Hematopoietic multipotent progenitor cell treated with erythropoietin and hydrocortisone succinate and interleukin-3 and kit ligand, for 8 days (in vitro differentiated cells): ENCODE results near the gene CACNA1D.
A peak's percentile ranks its signal among the peaks of the same experiment; 100 is the strongest.

Experiments
- DNase-seq: peaks from one replicate; pipeline ENCODE4 v3.0.0-alpha.2; 2015

CACNA1D gene

GRCh38 chr3:53495520-53496391 is 1.3 kb downstream of the CACNA1D start:
- no peak for DNase-seq

GRCh38 chr3:53496392-53496670 is 1.9 kb downstream of the CACNA1D start:
- no peak for DNase-seq

GRCh38 chr3:53496984-53497383 is 2.6 kb downstream of the CACNA1D start:
- DNase-seq: no peak

- no peak for DNase-seq
Measured at GRCh38 chr3:53498806-53499641, 4.6 kb downstream of the CACNA1D start.

- no peak for DNase-seq
Measured at GRCh38 chr3:53500165-53500777, 5.9 kb downstream of the CACNA1D start.

GRCh38 chr3:53501178-53501577 is 6.8 kb downstream of the CACNA1D start:
- DNase-seq: no peak

GRCh38 chr3:53502737-53503136 is 8.3 kb downstream of the CACNA1D start:
- DNase-seq: no peak

GRCh38 chr3:53503195-53503594 is 8.8 kb downstream of the CACNA1D start:
- no peak for DNase-seq

GRCh38 chr3:53506110-53506762 is 11.8 kb downstream of the CACNA1D start:
- DNase-seq: no peak

GRCh38 chr3:53506763-53507145 is 12.3 kb downstream of the CACNA1D start:
- no peak for DNase-seq

GRCh38 chr3:53509494-53509893 is 15.1 kb downstream of the CACNA1D start:
- no peak for DNase-seq

- no peak for DNase-seq
Measured at GRCh38 chr3:53510508-53510907, 16.1 kb downstream of the CACNA1D start.

GRCh38 chr3:53511246-53511645 is 16.8 kb downstream of the CACNA1D start:
- DNase-seq: no peak

- peak; percentile 12 for DNase-seq
Measured at GRCh38 chr3:53513556-53514190, 19.3 kb downstream of the CACNA1D start.

GRCh38 chr3:53516339-53516738 is 21.9 kb downstream of the CACNA1D start:
- no peak for DNase-seq

- DNase-seq: no peak
Measured at GRCh38 chr3:53518495-53518981, 24.1 kb downstream of the CACNA1D start.

- DNase-seq: no peak
Measured at GRCh38 chr3:53519065-53519709, 24.8 kb downstream of the CACNA1D start.

GRCh38 chr3:53523346-53523745 is 28.9 kb downstream of the CACNA1D start:
- DNase-seq: no peak

- DNase-seq: no peak
Measured at GRCh38 chr3:53524566-53524965, 30.2 kb downstream of the CACNA1D start.

- DNase-seq: no peak
Measured at GRCh38 chr3:53525765-53526703, 31.6 kb downstream of the CACNA1D start.

- no peak for DNase-seq
Measured at GRCh38 chr3:53526704-53527055, 32.3 kb downstream of the CACNA1D start.
